Fibroblast of villous mesenchyme (primary cell): ENCODE measurements around the gene ABR. TPM values are rescaled to one million over a fixed set of nuclear protein-coding genes. Genes with fewer than 3 reads are reported as not detected.

ENCODE experiments used
- DNase-seq: peaks from one replicate; pipeline ENCODE4 v3.0.0-alpha.2; 2010; ENCODE audit warnings: low read depth
- H3K4me3 ChIP-seq: 2 replicates; pipeline ENCODE4 v1.5.1; 2011; ENCODE audit warnings: low read depth, mild to moderate bottlenecking, low read length
- total RNA-seq: library from RNA; depleted of rRNA; stranded (reverse); fragments of >200 nt; gene quantifications from 2 replicates; pipeline ENCODE4 v1.2.3, GENCODE V29; 2012
- TF ChIP-seq, protein P1 (sequence below): IDR thresholded peaks from 2 replicates; pipeline ENCODE4 v1.5.1; 2012; ENCODE audit warnings: low read depth, mild to moderate bottlenecking, low read length; ENCODE audit not compliant: insufficient read depth

ABR gene
- total RNA-seq, 1 donor: 51.8 TPM

- DNase-seq: peak; percentile 18
These were observed 97.2 kb downstream of the ABR start for GRCh38 chr17:1082579-1082978.

DNA sequence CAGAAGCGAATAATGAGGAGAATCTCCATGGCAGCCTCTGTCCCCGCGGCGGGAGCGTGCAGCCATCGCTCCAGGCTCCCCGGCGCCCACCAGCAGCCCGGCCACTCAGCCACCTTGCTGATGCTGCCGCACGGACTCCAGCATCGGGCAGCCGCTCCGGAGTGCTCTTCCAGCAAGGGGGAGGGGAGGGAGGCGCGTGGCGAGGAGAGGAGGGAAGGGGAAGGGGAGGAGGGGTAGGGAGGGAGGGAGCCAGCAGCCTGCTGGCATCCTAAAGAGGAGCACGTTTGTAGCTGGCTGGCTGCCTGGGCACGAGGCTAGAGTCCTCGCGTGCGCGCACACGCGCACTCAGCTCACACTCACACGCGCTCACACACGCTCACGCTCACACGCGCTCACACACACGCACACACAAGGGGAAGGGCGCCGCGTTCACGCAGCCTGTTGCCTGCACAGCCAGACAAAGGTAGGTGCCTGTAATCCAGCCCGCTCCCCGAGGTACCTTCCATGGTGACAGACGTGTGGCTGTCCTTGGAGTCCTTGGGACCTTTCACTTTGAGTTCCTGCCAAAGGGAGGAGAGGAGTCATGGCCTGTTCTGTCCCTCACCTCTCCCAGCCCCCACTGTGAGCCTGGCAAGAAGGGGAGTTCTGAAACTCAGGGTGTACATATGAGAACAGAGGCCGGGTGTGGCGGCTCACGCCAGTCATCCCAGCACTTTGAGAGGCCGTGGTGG lies 100.8 kb downstream of the ABR start:
- TF ChIP-seq, protein P1, sequence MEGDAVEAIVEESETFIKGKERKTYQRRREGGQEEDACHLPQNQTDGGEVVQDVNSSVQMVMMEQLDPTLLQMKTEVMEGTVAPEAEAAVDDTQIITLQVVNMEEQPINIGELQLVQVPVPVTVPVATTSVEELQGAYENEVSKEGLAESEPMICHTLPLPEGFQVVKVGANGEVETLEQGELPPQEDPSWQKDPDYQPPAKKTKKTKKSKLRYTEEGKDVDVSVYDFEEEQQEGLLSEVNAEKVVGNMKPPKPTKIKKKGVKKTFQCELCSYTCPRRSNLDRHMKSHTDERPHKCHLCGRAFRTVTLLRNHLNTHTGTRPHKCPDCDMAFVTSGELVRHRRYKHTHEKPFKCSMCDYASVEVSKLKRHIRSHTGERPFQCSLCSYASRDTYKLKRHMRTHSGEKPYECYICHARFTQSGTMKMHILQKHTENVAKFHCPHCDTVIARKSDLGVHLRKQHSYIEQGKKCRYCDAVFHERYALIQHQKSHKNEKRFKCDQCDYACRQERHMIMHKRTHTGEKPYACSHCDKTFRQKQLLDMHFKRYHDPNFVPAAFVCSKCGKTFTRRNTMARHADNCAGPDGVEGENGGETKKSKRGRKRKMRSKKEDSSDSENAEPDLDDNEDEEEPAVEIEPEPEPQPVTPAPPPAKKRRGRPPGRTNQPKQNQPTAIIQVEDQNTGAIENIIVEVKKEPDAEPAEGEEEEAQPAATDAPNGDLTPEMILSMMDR: no peak
- DNase-seq: no peak
- no peak overlapping the region for H3K4me3 ChIP-seq

More at GRCh38 chr17:1082579-1082978, 97.2 kb downstream of the ABR start:
- H3K4me3 ChIP-seq: no peak overlapping the region
- TF ChIP-seq, protein P1: no peak

DNA sequence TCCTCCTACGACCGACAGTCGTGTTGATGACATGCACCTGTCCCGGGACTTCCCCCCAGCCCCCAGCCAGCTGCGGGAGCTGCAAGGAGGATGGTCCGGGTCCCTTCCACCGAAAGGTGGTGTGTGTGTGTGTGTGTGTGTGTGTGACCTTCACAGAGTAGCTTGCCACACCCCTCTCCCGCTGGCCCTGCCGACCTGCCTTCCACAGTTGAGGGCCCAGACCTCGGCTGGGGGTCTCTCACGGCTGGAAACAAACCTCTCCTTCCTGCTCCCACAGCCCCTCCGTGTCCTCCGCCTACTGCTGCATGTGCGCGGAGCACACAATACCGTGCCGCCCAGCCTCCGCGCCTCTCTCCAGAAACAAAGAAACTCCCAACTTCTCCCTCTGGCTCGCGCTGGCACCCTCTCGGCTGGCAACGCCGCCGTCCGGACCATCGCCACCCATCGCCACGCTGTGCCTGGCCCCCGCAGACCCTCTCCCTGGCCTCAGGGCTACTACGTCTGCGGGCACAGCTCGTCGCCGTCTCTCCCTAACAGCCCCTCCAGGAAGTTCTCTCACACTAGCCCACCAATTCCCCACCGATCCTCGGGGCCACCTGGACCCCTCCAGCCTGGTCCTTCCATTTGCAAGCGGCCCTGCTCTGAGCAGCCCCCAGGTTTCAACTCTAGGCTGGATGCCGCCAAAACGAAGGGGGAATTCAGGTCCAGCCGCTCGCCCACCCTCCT lies 101.6 kb downstream of the ABR start:
- DNase-seq: no peak
- H3K4me3 ChIP-seq: no peak overlapping the region
- TF ChIP-seq, protein P1: no peak

GRCh38 chr17:1077581-1077985 lies 102.2 kb downstream of the ABR start:
- H3K4me3 ChIP-seq: no peak overlapping the region
- TF ChIP-seq, protein P1: no peak
- DNase-seq: no peak

DNA sequence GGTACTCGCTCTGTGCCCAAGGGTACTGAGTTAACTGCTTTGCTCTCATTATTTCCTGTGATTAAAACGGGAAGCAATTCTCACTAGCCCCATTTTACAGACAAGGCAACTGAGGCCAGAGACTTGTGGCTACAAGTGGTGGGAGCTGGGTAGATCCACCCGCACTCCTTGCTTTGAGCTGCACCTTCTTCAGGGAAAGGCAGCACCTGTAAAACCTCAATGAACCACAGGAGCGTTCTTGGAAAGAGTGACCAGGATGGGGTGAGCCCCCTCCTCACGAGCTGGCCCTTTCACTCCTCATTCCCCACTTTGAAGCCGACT lies 102.8 kb downstream of the ABR start:
- no peak for DNase-seq
- TF ChIP-seq, protein P1: no peak
- no peak overlapping the region for H3K4me3 ChIP-seq

- no peak overlapping the region for H3K4me3 ChIP-seq
- DNase-seq: no peak
- TF ChIP-seq, protein P1: no peak
These were observed 103.3 kb downstream of the ABR start for GRCh38 chr17:1076299-1076981.
